Activated naive CD4-positive, alpha-beta T cell treated with anti-CD3 and anti-CD28 coated beads for 36 hours (primary cell): Measurements from ENCODE around the gene TEDC1. TPM values are rescaled to one million over a fixed set of nuclear protein-coding genes. Genes with fewer than 3 reads are reported as not detected.
"Not testable (repeated sequence)": the region's sequence is repeated elsewhere in the genome, so short reads cannot be mapped to it uniquely, and the experiment has no call there.

Source experiments
- CTCF ChIA-PET: fragments of 350-600 bp; sonication (Branson Sonifier 250); formaldehyde crosslinking; loops from one replicate; lab custom pipeline; 2021; ENCODE audit warnings: antibody characterized with exemption; lab: Charles Lee
- DNase-seq: peaks from one replicate; pipeline ENCODE4 v3.0.0-alpha.2; 2020
- H3K27ac Mint-ChIP-seq: one replicate; pipeline ENCODE4 v1.8.0; 2021; ENCODE audit warnings: mild to moderate bottlenecking, mixed read lengths
- H3K27me3 Mint-ChIP-seq: one replicate; pipeline ENCODE4 v1.8.0; 2021; ENCODE audit warnings: low read depth, mixed read lengths
- H3K36me3 Mint-ChIP-seq: one replicate; pipeline ENCODE4 v1.8.0; 2021; ENCODE audit warnings: low read depth, mixed read lengths
- H3K4me1 Mint-ChIP-seq: one replicate; pipeline ENCODE4 v1.8.0; 2021; ENCODE audit warnings: low read depth, mixed read lengths
- H3K4me3 Mint-ChIP-seq: one replicate; pipeline ENCODE4 v1.8.0; 2021; ENCODE audit warnings: mild to moderate bottlenecking, moderate library complexity, mixed read lengths
- H3K9me3 Mint-ChIP-seq: one replicate; pipeline ENCODE4 v1.8.0; 2021; ENCODE audit warnings: mixed read lengths
- intact Hi-C: fragments of 100-400 bp; cut with micrococcal nuclease; formaldehyde crosslinking; loops from one replicate; pipeline ENCODE4 v1.15.1; 2023
- total RNA-seq, 2 experiments: library from RNA; stranded (reverse); gene quantifications; one replicate each; pipeline ENCODE4 v1.2.3, GENCODE V29; 2021

The TEDC1 gene
- total RNA-seq, 2 experiments from 2014 or later = 27.8 to 28.6 TPM

GRCh38 chr14:105537580-105538474 lies 46.8 kb downstream of the TEDC1 start:
- Mint-ChIP-seq H3K4me1 (no peaks in the 10 kb centered on the region), H3K9me3 (no peaks in the 10 kb centered on the region), H3K4me3 (no peak overlapping the region), H3K27ac (no peak overlapping the region), H3K27me3 (peaks cover 4% of the 10 kb centered on the region), H3K36me3 (no peaks in the 10 kb centered on the region)
- CTCF ChIA-PET = interaction anchor here (0.7 to 2.2 kb wide), 9 partner anchors 11 to 563 kb away, joined by 3 to 10 read pairs (median 3); no protein-coding TSS in a partner anchor
- intact Hi-C loops = no loop called here
- peak; percentile 74 for DNase-seq

GRCh38 chr14:105538481-105539049 lies 47.5 kb downstream of the TEDC1 start:
- intact Hi-C loops = no loop called here
- peaks cover 3% of the 10 kb centered on the region for H3K9me3 Mint-ChIP-seq
- H3K36me3 Mint-ChIP-seq = no peaks in the 10 kb centered on the region

GRCh38 chr14:105540811-105541210 lies 49.8 kb downstream of the TEDC1 start:
- Mint-ChIP-seq H3K4me3 (no peak overlapping the region), H3K27ac (no peak overlapping the region), H3K36me3 (no peaks in the 10 kb centered on the region), H3K9me3 (peaks cover 4% of the 10 kb centered on the region), H3K4me1 (no peaks in the 10 kb centered on the region), H3K27me3 (peaks cover 4% of the 10 kb centered on the region)
- CTCF ChIA-PET = interaction anchor here (0.7 kb wide), 1 partner anchor 47 kb away, joined by 3 read pairs; no protein-coding TSS in a partner anchor
- no peak for DNase-seq
- intact Hi-C loops = no loop called here

More at GRCh38 chr14:105538481-105539049, 47.5 kb downstream of the TEDC1 start:
- CTCF ChIA-PET = interaction anchor here (0.7 to 2.2 kb wide), 6 partner anchors 10 to 562 kb away, joined by 3 to 5 read pairs (median 3); no protein-coding TSS in a partner anchor
- Mint-ChIP-seq H3K27me3 (peaks cover 4% of the 10 kb centered on the region), H3K4me1 (no peaks in the 10 kb centered on the region), H3K27ac (no peak overlapping the region), H3K4me3 (no peak overlapping the region)
- DNase-seq = no peak

- Mint-ChIP-seq H3K4me3 (no peak overlapping the region), H3K36me3 (no peaks in the 10 kb centered on the region), H3K9me3 (peaks cover 4% of the 10 kb centered on the region), H3K27me3 (peaks cover 4% of the 10 kb centered on the region), H3K27ac (no peak overlapping the region), H3K4me1 (no peaks in the 10 kb centered on the region)
- intact Hi-C loops = no loop called here
- DNase-seq = no peak
- CTCF ChIA-PET = interaction anchor here (0.7 kb wide), 1 partner anchor 48 kb away, joined by 3 read pairs; no protein-coding TSS in a partner anchor
These were observed 50.3 kb downstream of the TEDC1 start for GRCh38 chr14:105541218-105541875.

GRCh38 chr14:105545676-105546075 lies 54.6 kb downstream of the TEDC1 start:
- H3K9me3 Mint-ChIP-seq, CTCF ChIA-PET, H3K4me3 Mint-ChIP-seq, intact Hi-C loops, H3K27me3 Mint-ChIP-seq, H3K4me1 Mint-ChIP-seq, H3K27ac Mint-ChIP-seq, H3K36me3 Mint-ChIP-seq, DNase-seq: not testable (repeated sequence)

GRCh38 chr14:105546410-105546809 lies 55.4 kb downstream of the TEDC1 start:
- DNase-seq, intact Hi-C loops, CTCF ChIA-PET: not testable (repeated sequence)

GRCh38 chr14:105547072-105547471 lies 56.0 kb downstream of the TEDC1 start:
- intact Hi-C loops, H3K9me3 Mint-ChIP-seq: not testable (repeated sequence)

More at GRCh38 chr14:105546410-105546809, 55.4 kb downstream of the TEDC1 start:
- H3K36me3 Mint-ChIP-seq, H3K27me3 Mint-ChIP-seq, H3K27ac Mint-ChIP-seq, H3K9me3 Mint-ChIP-seq, H3K4me3 Mint-ChIP-seq, H3K4me1 Mint-ChIP-seq: not testable (repeated sequence)

GRCh38 chr14:105547741-105548169 lies 56.7 kb downstream of the TEDC1 start:
- Mint-ChIP-seq H3K27ac (no peak overlapping the region), H3K36me3 (no peaks in the 10 kb centered on the region), H3K4me3 (no peak overlapping the region), H3K4me1 (no peaks in the 10 kb centered on the region), H3K27me3 (peaks cover 1% of the 10 kb centered on the region), H3K9me3 (peaks cover 8% of the 10 kb centered on the region)
- no peak for DNase-seq
- intact Hi-C loops = no loop called here
- CTCF ChIA-PET = interaction anchor here (0.7 to 2.3 kb wide), 3 partner anchors 9 to 483 kb away, joined by 3 to 10 read pairs (median 3); no protein-coding TSS in a partner anchor

More at GRCh38 chr14:105547072-105547471, 56.0 kb downstream of the TEDC1 start:
- CTCF ChIA-PET, H3K36me3 Mint-ChIP-seq, H3K27ac Mint-ChIP-seq, DNase-seq, H3K4me1 Mint-ChIP-seq, H3K27me3 Mint-ChIP-seq, H3K4me3 Mint-ChIP-seq: not testable (repeated sequence)

Other genes starting within 250 kb of the TEDC1 start
- gene BTBD6, start 242.7 kb upstream of the TEDC1 start, total RNA-seq = 10 to 100 TPM; 24.6 to 25.6 TPM
- 10 to 100 TPM; 20.6 to 23.4 TPM for gene BRF1, start 190.2 kb upstream of the TEDC1 start, total RNA-seq
- gene PACS2, start 176.5 kb upstream of the TEDC1 start, total RNA-seq = 10 to 100 TPM; 25.1 to 29.6 TPM
- 1 to 10 TPM; 2.0 to 2.6 TPM for gene TEX22, start 92.7 kb upstream of the TEDC1 start, total RNA-seq
- 100 to 1,000 TPM; 106 to 115 TPM for gene MTA1, start 71.4 kb upstream of the TEDC1 start, total RNA-seq
- not detected for gene CRIP2, start 16.4 kb upstream of the TEDC1 start, total RNA-seq
- gene CRIP1, start 4.4 kb upstream of the TEDC1 start, total RNA-seq = 10 to 100 TPM; 67.3 to 77.1 TPM
- 1 to 10 TPM; 6.5 to 9.3 TPM for gene TMEM121, start 35.3 kb downstream of the TEDC1 start, total RNA-seq